Measurements from ENCODE around the gene MESP2.

MESP2 gene

DNA sequence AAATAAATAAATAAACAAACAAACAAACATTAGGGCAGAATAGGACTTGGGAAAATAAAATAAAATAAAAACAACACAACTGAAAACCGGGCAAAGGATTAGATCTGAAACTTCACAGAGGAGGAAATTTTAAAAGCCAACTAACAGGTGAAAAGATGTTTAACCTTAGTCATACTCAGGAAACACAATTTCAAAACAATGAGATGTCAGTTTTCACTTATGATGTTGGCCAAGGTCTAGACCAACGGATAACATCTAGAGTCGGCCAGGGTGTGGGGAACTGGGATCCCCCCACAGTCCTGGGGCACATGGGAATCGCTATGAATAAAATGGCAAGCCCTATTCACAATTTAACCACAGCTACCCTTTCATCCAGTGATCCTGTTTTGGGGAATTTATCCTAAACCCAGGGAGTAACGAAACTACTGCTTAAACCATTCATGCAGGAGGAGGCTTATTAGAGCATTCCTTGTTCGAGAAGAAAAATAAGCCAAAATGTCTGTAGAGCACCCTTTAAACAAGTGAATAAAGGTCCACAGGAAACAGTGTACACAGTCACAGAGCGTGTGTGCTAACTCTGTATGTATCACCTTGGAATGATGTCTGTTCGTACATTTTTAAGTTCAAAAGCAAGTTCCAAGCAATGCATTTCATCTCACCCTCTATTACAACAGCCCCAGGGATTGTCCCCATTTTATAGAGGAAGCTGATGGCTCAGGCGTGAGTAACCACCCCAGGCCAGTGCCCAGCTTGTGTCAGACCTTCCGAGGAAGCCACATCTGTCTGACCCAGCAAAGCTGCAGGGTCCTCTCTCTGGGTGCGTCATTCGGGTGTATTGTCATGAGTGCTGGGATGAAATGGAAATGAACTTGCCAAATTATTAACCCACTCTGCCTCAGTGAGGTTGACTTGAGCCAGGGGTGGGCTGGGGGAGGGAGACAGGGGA, 44.8 kb downstream of the MESP2 start:
- no peak for DNase-seq

DNA sequence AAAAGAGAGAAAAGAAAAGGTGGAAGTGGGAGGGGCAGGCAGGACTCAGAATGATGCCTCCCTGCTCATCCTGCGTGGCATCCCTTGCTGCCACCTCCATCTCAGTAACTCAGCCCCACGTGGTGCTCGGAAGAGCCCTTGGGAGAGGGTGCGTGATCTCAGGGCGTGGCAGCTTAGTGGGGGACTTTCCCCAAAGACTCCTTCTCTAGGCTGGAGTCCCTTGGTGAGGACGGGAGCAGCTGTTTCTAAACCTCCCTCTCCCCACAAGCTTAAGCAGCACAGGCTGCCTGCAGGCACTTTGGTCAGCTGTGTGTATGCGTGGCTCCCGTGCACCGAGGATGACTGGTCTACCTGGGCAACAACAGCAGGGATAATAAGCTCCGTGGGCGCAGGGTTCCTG, 45.9 kb downstream of the MESP2 start:
- DNase-seq = no peak

DNA sequence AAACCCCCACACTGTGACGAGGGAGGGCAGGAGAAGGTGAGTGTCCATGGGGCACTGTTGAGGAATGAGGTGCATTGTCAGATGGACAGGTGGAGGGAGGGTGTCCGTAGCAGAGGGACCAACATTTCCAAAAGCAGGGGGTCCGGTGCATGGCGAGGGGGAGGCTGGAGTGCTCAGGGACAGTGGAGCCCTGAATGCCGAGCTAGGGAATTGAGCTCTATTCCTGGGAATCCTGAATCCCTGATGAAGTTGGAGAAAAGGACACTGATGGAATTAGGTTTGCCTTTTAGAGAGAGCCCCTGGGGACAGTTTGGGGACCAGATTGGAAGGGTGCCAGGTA, 46.4 kb downstream of the MESP2 start:
- DNase-seq = no peak

DNA sequence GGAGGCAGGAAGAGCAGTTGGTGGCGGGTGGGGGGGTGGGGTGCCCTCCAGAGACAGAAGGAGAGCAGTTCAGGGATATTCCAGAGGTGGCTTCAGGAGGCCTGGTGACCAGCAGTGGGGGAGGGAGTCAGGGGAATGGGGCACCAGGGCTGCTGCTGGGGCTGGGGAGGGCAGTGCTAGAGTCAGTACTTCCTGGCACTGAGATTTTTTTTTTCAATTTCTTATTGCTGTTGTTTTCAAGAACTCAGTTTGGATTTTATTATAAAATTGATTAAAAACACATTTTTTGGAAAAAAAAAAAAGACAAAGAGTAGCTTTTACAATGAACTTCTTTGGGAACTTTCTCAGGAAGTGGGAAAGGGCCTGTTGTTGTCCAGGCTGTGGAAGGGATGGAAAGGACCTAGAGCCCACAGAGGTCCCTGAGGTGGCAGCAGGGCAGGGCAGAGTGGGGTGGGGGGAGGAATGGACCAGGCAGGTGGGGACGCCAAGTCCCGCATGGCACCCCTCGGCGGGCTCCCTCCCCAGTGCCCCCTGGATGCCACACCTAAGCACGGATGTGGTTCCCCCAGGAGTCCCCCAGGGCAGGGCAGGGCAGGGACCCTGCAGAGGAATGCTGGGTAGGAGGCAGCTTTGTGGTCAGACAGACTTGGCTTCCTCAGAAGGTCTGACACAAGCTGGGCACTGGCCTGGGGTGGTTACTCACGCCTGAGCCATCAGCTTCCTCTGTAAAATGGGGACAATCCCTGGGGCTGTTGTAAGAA, 47.0 kb downstream of the MESP2 start:
- DNase-seq = no peak

DNA sequence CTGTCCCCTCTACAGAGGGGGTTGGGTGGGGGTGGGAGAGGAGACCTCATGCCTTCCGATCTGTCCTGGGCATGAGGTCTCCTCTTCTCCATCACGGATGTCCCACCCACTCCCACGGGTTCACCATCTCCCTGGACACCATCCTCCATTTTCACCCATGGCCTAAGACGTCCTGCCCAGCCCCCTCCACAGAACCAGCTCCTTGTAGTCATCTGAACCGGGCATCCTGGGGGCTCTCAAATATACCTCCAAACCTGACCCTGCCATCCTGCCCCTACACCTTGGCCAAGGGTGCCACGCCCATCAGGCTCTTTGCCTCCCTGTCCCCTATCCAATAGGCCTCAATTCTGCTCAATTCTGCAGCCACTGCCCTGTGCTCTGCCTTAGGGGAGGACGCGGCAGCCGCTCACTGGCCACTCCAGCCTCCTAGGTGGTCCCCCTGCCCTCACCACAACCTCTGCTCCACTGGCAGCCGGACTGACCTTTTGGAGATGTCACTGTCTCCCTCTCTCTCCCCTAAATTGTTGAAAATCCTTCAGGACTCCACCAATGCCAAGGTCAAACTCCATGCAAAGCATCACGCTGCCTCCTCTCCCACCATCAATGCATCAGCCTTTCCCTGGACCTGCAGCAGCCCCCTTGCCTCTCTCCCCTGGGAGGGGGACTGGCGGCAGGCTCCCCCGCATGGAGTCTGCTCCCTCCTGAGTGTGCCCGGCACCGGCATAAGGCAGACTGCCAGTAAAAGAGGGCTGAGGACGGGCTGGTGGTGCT, 47.9 kb downstream of the MESP2 start:
- no peak for DNase-seq

DNA sequence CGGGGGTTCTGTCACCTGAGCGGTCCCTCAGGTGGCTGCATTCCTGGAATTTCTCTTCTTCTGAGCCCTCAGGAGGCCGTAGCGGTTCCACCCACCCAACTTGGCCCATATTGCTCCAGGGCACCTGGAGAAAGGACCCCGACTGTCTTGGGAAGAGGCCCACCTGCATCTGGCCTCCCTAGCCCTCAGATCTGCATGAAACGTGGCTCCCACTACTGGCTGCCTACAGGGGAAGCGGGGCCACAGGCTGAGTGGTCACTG, 48.4 kb downstream of the MESP2 start:
- no peak for DNase-seq

DNA sequence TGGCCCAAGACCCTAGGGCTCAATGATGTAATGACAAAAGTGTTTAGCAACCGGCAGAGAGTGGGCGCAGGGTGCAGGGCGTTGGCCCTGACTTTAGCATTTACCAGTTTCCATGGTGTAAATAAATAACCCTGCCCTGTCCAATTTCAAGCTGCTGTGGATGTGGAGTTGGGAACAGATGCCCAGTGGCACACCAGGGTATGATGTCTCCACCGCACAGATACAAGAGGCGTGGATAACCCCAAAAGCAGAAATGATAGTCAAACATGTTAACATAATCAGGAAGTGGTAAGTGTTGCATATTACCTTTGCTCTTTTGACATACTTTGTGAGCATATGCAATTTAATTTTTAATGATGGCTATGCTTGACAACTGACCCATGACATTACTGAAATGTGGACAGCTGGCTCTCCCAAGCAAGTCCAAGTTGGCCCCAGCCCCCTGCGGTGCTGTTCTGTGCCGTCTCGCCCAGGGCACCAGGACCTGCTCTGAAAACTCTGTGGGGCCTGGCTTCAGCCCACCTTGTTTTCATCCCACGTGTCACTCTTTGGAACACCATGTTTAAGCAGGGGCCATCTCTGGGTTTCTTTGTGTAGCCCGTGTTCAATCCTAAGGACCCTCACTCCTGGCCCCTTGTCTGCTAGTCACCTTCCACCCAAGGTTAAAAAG, 49.3 kb downstream of the MESP2 start:
- no peak for DNase-seq

DNA sequence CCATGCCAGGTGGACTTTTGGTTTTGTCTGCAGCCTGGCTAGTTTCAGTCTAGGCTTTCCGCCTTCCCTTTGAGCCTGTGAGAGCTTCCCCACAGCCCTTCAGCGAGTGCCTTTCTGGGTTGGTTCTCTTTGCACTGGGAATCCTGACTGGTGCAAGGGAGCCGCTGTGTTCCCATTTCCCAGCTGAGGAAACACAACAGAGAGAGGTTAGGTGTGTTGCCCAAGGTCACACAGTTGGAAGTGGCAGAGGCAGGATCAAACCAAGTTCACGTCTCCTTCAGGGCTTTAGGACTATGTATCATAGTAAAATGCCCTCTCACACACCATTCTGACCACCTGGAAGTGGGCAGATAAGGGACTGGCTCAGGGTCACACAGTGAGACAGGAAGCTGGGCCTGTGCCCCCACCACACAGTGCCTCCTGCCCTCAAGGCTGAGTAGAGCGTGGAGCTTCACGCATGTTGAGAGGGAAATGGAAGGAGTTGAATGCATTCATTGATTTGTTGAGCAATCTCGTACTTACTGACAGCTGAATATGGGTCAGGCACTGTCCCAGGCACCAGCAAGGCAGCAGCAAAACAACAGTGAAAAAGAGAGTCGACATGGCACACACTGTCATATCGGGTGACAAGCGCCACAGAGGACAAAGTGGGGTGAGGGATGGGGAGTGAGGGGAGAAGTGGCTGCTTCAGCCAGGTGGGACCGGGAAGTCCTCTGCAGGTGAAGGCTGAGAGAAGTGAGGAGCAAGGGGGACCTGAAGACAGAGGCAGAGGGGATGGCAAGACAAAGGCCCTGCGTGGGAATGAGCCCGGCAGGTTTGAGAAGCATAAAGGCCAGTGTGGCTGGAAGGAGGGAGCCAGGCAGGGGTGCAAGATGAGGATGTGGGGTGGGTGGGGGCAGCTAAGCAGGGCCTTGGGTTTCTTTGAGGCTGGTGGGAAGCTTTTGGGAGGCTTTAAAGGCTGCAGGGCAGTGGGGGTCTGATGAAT, 50.8 kb downstream of the MESP2 start:
- DNase-seq = no peak

DNA sequence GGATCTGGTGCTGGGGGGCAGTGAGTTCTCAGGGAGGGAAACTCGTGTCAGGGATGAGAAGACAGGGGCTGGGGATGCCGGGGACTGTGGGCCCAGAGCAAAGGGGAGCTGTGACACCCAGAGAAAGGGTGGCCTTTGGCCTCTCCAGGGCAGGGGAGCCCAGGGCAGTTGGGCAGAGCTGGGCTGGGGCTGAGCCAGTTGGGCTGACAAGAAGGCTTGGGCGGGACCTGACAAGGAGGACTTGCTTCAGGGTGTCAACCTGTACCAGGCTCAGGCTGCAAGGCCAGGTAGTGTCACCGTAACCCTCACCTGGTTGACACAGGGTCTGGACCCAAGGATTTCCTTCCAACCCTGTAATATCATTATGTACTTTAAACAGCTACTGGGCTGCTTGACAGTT, 51.7 kb downstream of the MESP2 start:
- no peak for DNase-seq

Data from SHP77 (cell line).